ENCODE data around the gene C5orf15.

The C5orf15 gene

GRCh38 chr5:133998042-133998441, 29.6 kb upstream of the C5orf15 start:
- peaks cover 6% of the 10 kb centered on the region for H3K36me3 Mint-ChIP-seq
- no peaks in the 10 kb centered on the region for H3K9me3 Mint-ChIP-seq (ENCODE audit: low read depth)
- H3K27ac Mint-ChIP-seq: no peak overlapping the region
- H3K27me3 Mint-ChIP-seq: no peaks in the 10 kb centered on the region
- peaks cover 78% of the 10 kb centered on the region for H3K4me1 Mint-ChIP-seq (ENCODE audit: low read depth)
- no peak overlapping the region for H3K4me3 Mint-ChIP-seq

- Mint-ChIP-seq H3K4me1 (ENCODE audit: low read depth) (peaks cover 71% of the 10 kb centered on the region), H3K4me3 (no peak overlapping the region), H3K27me3 (no peaks in the 10 kb centered on the region), H3K9me3 (ENCODE audit: low read depth) (no peaks in the 10 kb centered on the region), H3K27ac (no peak overlapping the region), H3K36me3 (peaks cover 6% of the 10 kb centered on the region)
Observed at GRCh38 chr5:133996683-133997252, 28.3 kb upstream of the C5orf15 start.

- Mint-ChIP-seq H3K9me3 (ENCODE audit: low read depth) (no peaks in the 10 kb centered on the region), H3K27ac (no peak overlapping the region), H3K36me3 (peaks cover 5% of the 10 kb centered on the region), H3K4me1 (ENCODE audit: low read depth) (peaks cover 66% of the 10 kb centered on the region), H3K4me3 (no peak overlapping the region), H3K27me3 (no peaks in the 10 kb centered on the region)
Observed at GRCh38 chr5:133995883-133996563, 27.6 kb upstream of the C5orf15 start.

GRCh38 chr5:133995341-133995740, 26.9 kb upstream of the C5orf15 start:
- Mint-ChIP-seq H3K27me3 (no peaks in the 10 kb centered on the region), H3K36me3 (peaks cover 2% of the 10 kb centered on the region), H3K9me3 (ENCODE audit: low read depth) (no peaks in the 10 kb centered on the region), H3K27ac (peak overlapping the region; percentile 4), H3K4me1 (ENCODE audit: low read depth) (peaks cover 59% of the 10 kb centered on the region), H3K4me3 (no peak overlapping the region)

GRCh38 chr5:133994990-133995333, 26.5 kb upstream of the C5orf15 start:
- Mint-ChIP-seq H3K36me3 (peaks cover 2% of the 10 kb centered on the region), H3K4me1 (ENCODE audit: low read depth) (peaks cover 55% of the 10 kb centered on the region), H3K27me3 (no peaks in the 10 kb centered on the region), H3K9me3 (ENCODE audit: low read depth) (no peaks in the 10 kb centered on the region), H3K27ac (peak overlapping the region; percentile 5), H3K4me3 (no peak overlapping the region)

- Mint-ChIP-seq H3K4me1 (ENCODE audit: low read depth) (peaks cover 50% of the 10 kb centered on the region), H3K4me3 (no peak overlapping the region), H3K27ac (peak overlapping the region; percentile 5), H3K36me3 (no peaks in the 10 kb centered on the region), H3K9me3 (ENCODE audit: low read depth) (no peaks in the 10 kb centered on the region), H3K27me3 (no peaks in the 10 kb centered on the region)
Observed at GRCh38 chr5:133994297-133994989, 26.0 kb upstream of the C5orf15 start.

- H3K4me3 Mint-ChIP-seq: no peak overlapping the region
- peaks cover 2% of the 10 kb centered on the region for H3K36me3 Mint-ChIP-seq
- H3K4me1 Mint-ChIP-seq (ENCODE audit: low read depth): peaks cover 45% of the 10 kb centered on the region
- H3K27ac Mint-ChIP-seq: no peak overlapping the region
- H3K9me3 Mint-ChIP-seq (ENCODE audit: low read depth): no peaks in the 10 kb centered on the region
- no peaks in the 10 kb centered on the region for H3K27me3 Mint-ChIP-seq
Observed at GRCh38 chr5:133993185-133993936, 24.9 kb upstream of the C5orf15 start.

- Mint-ChIP-seq H3K27me3 (no peaks in the 10 kb centered on the region), H3K36me3 (peaks cover 5% of the 10 kb centered on the region), H3K4me3 (no peak overlapping the region), H3K27ac (no peak overlapping the region), H3K9me3 (ENCODE audit: low read depth) (no peaks in the 10 kb centered on the region), H3K4me1 (ENCODE audit: low read depth) (peaks cover 39% of the 10 kb centered on the region)
Observed at GRCh38 chr5:133992429-133993155, 24.2 kb upstream of the C5orf15 start.

- H3K27me3 Mint-ChIP-seq: no peaks in the 10 kb centered on the region
- no peak overlapping the region for H3K4me3 Mint-ChIP-seq
- no peaks in the 10 kb centered on the region for H3K9me3 Mint-ChIP-seq (ENCODE audit: low read depth)
- peaks cover 31% of the 10 kb centered on the region for H3K4me1 Mint-ChIP-seq (ENCODE audit: low read depth)
- no peak overlapping the region for H3K27ac Mint-ChIP-seq
- H3K36me3 Mint-ChIP-seq: peaks cover 5% of the 10 kb centered on the region
Observed at GRCh38 chr5:133991171-133991910, 22.9 kb upstream of the C5orf15 start.

GRCh38 chr5:133990396-133990795, 22.0 kb upstream of the C5orf15 start:
- H3K9me3 Mint-ChIP-seq (ENCODE audit: low read depth): no peaks in the 10 kb centered on the region
- no peak overlapping the region for H3K27ac Mint-ChIP-seq
- H3K4me1 Mint-ChIP-seq (ENCODE audit: low read depth): peaks cover 26% of the 10 kb centered on the region
- H3K27me3 Mint-ChIP-seq: no peaks in the 10 kb centered on the region
- peaks cover 7% of the 10 kb centered on the region for H3K36me3 Mint-ChIP-seq
- H3K4me3 Mint-ChIP-seq: no peak overlapping the region

GRCh38 chr5:133985540-133986180, 17.2 kb upstream of the C5orf15 start:
- Mint-ChIP-seq H3K27me3 (no peaks in the 10 kb centered on the region), H3K36me3 (peaks cover 11% of the 10 kb centered on the region), H3K27ac (no peak overlapping the region)

GRCh38 chr5:133983674-133984073, 15.2 kb upstream of the C5orf15 start:
- peaks cover 13% of the 10 kb centered on the region for H3K36me3 Mint-ChIP-seq
- H3K9me3 Mint-ChIP-seq (ENCODE audit: low read depth): no peaks in the 10 kb centered on the region
- no peak overlapping the region for H3K4me3 Mint-ChIP-seq
- no peaks in the 10 kb centered on the region for H3K27me3 Mint-ChIP-seq
- H3K4me1 Mint-ChIP-seq (ENCODE audit: low read depth): peaks cover 10% of the 10 kb centered on the region
- H3K27ac Mint-ChIP-seq: no peak overlapping the region

More at GRCh38 chr5:133985540-133986180, 17.2 kb upstream of the C5orf15 start:
- Mint-ChIP-seq H3K9me3 (ENCODE audit: low read depth) (no peaks in the 10 kb centered on the region), H3K4me3 (no peak overlapping the region), H3K4me1 (ENCODE audit: low read depth) (peaks cover 5% of the 10 kb centered on the region)

- Mint-ChIP-seq H3K36me3 (peaks cover 10% of the 10 kb centered on the region), H3K9me3 (ENCODE audit: low read depth) (no peaks in the 10 kb centered on the region), H3K4me3 (no peak overlapping the region)
Observed at GRCh38 chr5:133981714-133982113, 13.3 kb upstream of the C5orf15 start.

GRCh38 chr5:133980652-133981051, 12.2 kb upstream of the C5orf15 start:
- Mint-ChIP-seq H3K4me1 (ENCODE audit: low read depth) (peaks cover 8% of the 10 kb centered on the region), H3K9me3 (ENCODE audit: low read depth) (no peaks in the 10 kb centered on the region), H3K4me3 (no peak overlapping the region), H3K27ac (no peak overlapping the region), H3K36me3 (peaks cover 7% of the 10 kb centered on the region), H3K27me3 (no peaks in the 10 kb centered on the region)

More at GRCh38 chr5:133981714-133982113, 13.3 kb upstream of the C5orf15 start:
- Mint-ChIP-seq H3K4me1 (ENCODE audit: low read depth) (peaks cover 10% of the 10 kb centered on the region), H3K27me3 (no peaks in the 10 kb centered on the region), H3K27ac (no peak overlapping the region)

All from activated naive CD8-positive, alpha-beta T cell (primary cell).